Uterus (tissue), 4 donors: ENCODE data around the gene CWF19L2. TPM values are rescaled to one million over a fixed set of nuclear protein-coding genes. Genes with fewer than 3 reads are reported as not detected.

ENCODE experiments used
- DNase-seq, 2 donors: peaks; one replicate each; pipeline ENCODE4 v3.0.0-alpha.2; 2019 to 2020
- H3K27ac ChIP-seq, 2 donors: fragments of 200-600 bp; sonication (generic); 1 replicate in 1 of 2; 2 replicates in 1 of 2; pipeline ENCODE4 v1.5.1; 2016 to 2018
- H3K27me3 ChIP-seq, 2 donors: fragments of 200-600 bp; sonication (generic); one replicate each; pipeline ENCODE4 v1.5.1; 2018 to 2019; ENCODE audit warnings: control low read depth in 1 of 2
- H3K36me3 ChIP-seq, 2 donors: fragments of 200-600 bp; sonication (generic); one replicate each; pipeline ENCODE4 v1.5.1; 2019; ENCODE audit warnings: control low read depth in 1 of 2
- H3K4me1 ChIP-seq, 2 donors: fragments of 200-600 bp; sonication (generic); one replicate each; pipeline ENCODE4 v1.5.1; 2018 to 2019; ENCODE audit warnings: control low read depth in 1 of 2
- H3K4me3 ChIP-seq, 2 donors: fragments of 200-600 bp; sonication (generic); 1 replicate in 1 of 2; 2 replicates in 1 of 2; pipeline ENCODE4 v1.5.1; 2018 to 2019; ENCODE audit warnings: mild to moderate bottlenecking in 1 of 2
- H3K9me3 ChIP-seq, 2 donors: fragments of 200-600 bp; sonication (generic); one replicate each; pipeline ENCODE4 v1.5.1; 2019; ENCODE audit warnings: control low read depth in 1 of 2
- CTCF ChIP-seq, 4 experiments: fragments of 200-600 bp in 2 of 4; fragments of 450-650 bp in 2 of 4; sonication (generic) in 2 of 4; IDR thresholded peaks; one replicate each; pipeline ENCODE4 v1.5.1; 2016 to 2019; ENCODE audit warnings: antibody characterized with exemption in 4 of 4, mild to moderate bottlenecking in 2 of 4, moderate library complexity in 1 of 4
- POLR2A ChIP-seq, 2 donors: fragments of 450-650 bp; IDR thresholded peaks; one replicate each; pipeline ENCODE4 v1.6.1; 2016; ENCODE audit warnings: antibody characterized with exemption in 2 of 2, mild to moderate bottlenecking in 1 of 2, moderate library complexity in 1 of 2
- intact Hi-C: fragments of 100-400 bp; cut with DNase I; formaldehyde crosslinking; loops from one replicate; pipeline ENCODE4 v1.15.1; 2023; ENCODE audit warnings: low total_unique reads
- total RNA-seq, 4 donors: library from RNA; depleted of rRNA in 3 of 4; stranded (reverse); fragments of >200 nt in 3 of 4; gene quantifications; one replicate each; pipeline versions ENCODE4 v1.1.0 to v1.2.4, GENCODE V29; 2014 to 2023
- donor health status: DM: yes; HTN: yes; CAD: no.

Gene CWF19L2
- total RNA-seq, 4 donors from 2014 or later = 16.1 to 41.0 (median 27.8) TPM

- Histone ChIP-seq H3K36me3 (no peaks in the 10 kb centered on the region), H3K4me3 (no peak overlapping the region), H3K9me3 (no peaks in the 10 kb centered on the region), H3K4me1 (no peaks in the 10 kb centered on the region), H3K27me3 (no peaks in the 10 kb centered on the region), H3K27ac (no peak overlapping the region)
- intact Hi-C loops = no loop called here
- TF ChIP-seq POLR2A (IDR thresholded peaks at IDR 0.05) (no peak), CTCF (IDR thresholded peaks at IDR 0.05) (no peak)
- no peak for DNase-seq
Observed at GRCh38 chr11:107301878-107302277, 155.7 kb downstream of the CWF19L2 start.

- H3K27ac ChIP-seq = no peak overlapping the region
- H3K9me3 ChIP-seq = no peaks in the 10 kb centered on the region
- no peaks in the 10 kb centered on the region for H3K4me1 ChIP-seq
- DNase-seq = no peak
- H3K4me3 ChIP-seq = no peak overlapping the region
- intact Hi-C loops = no loop called here
- TF ChIP-seq POLR2A (IDR thresholded peaks at IDR 0.05) (no peak), CTCF (IDR thresholded peaks at IDR 0.05) (no peak)
- H3K27me3 ChIP-seq = no peaks in the 10 kb centered on the region
- no peaks in the 10 kb centered on the region for H3K36me3 ChIP-seq
Observed at GRCh38 chr11:107293677-107294344, 163.8 kb downstream of the CWF19L2 start.

GRCh38 chr11:107282195-107282594 is 175.4 kb downstream of the CWF19L2 start:
- no peaks in the 10 kb centered on the region for H3K27me3 ChIP-seq
- no peaks in the 10 kb centered on the region for H3K9me3 ChIP-seq
- no peak overlapping the region for H3K27ac ChIP-seq
- H3K4me1 ChIP-seq = no peaks in the 10 kb centered on the region
- TF ChIP-seq CTCF (IDR thresholded peaks at IDR 0.05) = no peak
- no peak for TF ChIP-seq POLR2A (IDR thresholded peaks at IDR 0.05)
- H3K36me3 ChIP-seq = no peaks in the 10 kb centered on the region
- no peak overlapping the region for H3K4me3 ChIP-seq
- intact Hi-C loops = no loop called here
- no peak for DNase-seq

Other genes with a start within 250 kb of the CWF19L2 start
- 10 to 100 TPM in 1 of 4 donors, 1 to 10 TPM in 3; 5.1 to 26.1 (median 7.4) TPM for gene ALKBH8, start 107.9 kb upstream of the CWF19L2 start, total RNA-seq
- 1 to 10 TPM in 1 of 4 donors, not detected in 3; 8.9 TPM for gene ELMOD1, start 133.3 kb upstream of the CWF19L2 start, total RNA-seq